PC-9 (cell line): ENCODE results near the gene STX7.

Source experiments
- EZH2 ChIP-seq: fragments of 200-600 bp; sonication (generic); IDR thresholded peaks from 2 replicates; pipeline ENCODE4 v1.8.0; 2017; ENCODE audit warnings: antibody characterized with exemption, low read depth
- TF ChIP-seq, protein P1 (sequence below): fragments of 200-600 bp; sonication (generic); conservative IDR thresholded peaks from 2 replicates; pipeline ENCODE4 v1.6.1; 2017; ENCODE audit warnings: mixed run types, antibody characterized with exemption, mild to moderate bottlenecking, moderate library complexity

DNA sequence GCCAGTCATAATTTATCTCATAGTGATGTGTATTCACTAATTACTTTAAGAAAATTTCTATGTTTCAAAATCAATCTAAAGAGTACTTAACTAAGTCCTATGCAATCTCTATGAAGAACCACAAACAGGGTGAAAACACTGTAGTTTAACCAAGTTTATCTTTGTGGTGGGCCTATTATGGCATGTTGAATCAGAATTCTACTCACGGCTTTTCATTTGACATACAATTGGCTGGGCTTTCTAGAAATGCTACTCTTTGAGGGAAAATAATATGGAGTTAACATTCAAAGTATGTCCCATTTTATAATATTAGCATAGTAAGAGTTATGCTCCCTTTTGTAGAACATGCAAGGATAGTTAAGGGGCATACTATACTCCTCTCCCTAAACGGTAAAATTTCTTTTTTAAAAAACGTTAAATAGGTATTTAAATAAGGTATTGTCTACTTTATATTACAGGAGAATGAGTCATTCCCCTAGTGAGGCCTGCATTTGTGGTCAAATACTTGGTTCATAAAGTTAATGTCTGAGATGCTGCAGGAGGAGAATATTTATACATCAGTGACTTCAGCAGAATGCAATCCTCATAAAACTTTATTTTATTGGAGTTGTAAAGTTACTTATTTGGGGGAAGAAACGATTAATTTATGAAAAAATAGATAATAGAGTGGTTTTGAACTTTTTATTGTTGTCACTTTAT lies 113.4 kb downstream of the STX7 start:
- TF ChIP-seq, protein P1, sequence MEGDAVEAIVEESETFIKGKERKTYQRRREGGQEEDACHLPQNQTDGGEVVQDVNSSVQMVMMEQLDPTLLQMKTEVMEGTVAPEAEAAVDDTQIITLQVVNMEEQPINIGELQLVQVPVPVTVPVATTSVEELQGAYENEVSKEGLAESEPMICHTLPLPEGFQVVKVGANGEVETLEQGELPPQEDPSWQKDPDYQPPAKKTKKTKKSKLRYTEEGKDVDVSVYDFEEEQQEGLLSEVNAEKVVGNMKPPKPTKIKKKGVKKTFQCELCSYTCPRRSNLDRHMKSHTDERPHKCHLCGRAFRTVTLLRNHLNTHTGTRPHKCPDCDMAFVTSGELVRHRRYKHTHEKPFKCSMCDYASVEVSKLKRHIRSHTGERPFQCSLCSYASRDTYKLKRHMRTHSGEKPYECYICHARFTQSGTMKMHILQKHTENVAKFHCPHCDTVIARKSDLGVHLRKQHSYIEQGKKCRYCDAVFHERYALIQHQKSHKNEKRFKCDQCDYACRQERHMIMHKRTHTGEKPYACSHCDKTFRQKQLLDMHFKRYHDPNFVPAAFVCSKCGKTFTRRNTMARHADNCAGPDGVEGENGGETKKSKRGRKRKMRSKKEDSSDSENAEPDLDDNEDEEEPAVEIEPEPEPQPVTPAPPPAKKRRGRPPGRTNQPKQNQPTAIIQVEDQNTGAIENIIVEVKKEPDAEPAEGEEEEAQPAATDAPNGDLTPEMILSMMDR = no peak
- no peak for TF ChIP-seq EZH2
